Dedifferentiated amniotic fluid mesenchymal stem cell (primary cell): ENCODE measurements around the gene HERC4.
"Not testable (repeated sequence)": the region's sequence is repeated elsewhere in the genome, so short reads cannot be mapped to it uniquely, and the experiment has no call there.

ENCODE experiments used
- DNase-seq: peaks from one replicate; pipeline ENCODE4 v3.0.0-alpha.2; 2016; ENCODE audit errors: extremely low spot score

The HERC4 gene

GRCh38 chr10:67883710-67884312, 191.3 kb downstream of the HERC4 start:
- DNase-seq, result no peak

GRCh38 chr10:67878133-67878532, 196.9 kb downstream of the HERC4 start:
- no peak for DNase-seq

- DNase-seq, result not testable (repeated sequence)
Measured at GRCh38 chr10:67877421-67877820, 197.7 kb downstream of the HERC4 start.

- DNase-seq, result no peak
Measured at GRCh38 chr10:67875340-67876238, 199.5 kb downstream of the HERC4 start.
